Hepatocyte (in vitro differentiated cells): ENCODE data around the gene CHI3L2. TPM values are rescaled to one million over a fixed set of nuclear protein-coding genes. Genes with fewer than 3 reads are reported as not detected.

ENCODE experiments used
- DNase-seq: peaks from one replicate; pipeline ENCODE4 v3.0.0-alpha.2; 2016; ENCODE audit warnings: low spot score
- H2AFZ ChIP-seq: fragments of 200-600 bp; sonication (generic); 2 replicates; pipeline ENCODE4 v1.6.0; 2016; ENCODE audit warnings: antibody characterized with exemption, mild to moderate bottlenecking
- H3K27ac ChIP-seq: fragments of 200-600 bp; sonication (generic); 2 replicates; pipeline ENCODE4 v1.5.1; 2016; ENCODE audit warnings: mild to moderate bottlenecking
- H3K27me3 ChIP-seq: fragments of 200-600 bp; sonication (generic); 2 replicates; pipeline ENCODE4 v1.6.1; 2016
- H3K36me3 ChIP-seq: fragments of 200-600 bp; sonication (generic); replicated peaks from 2 replicates; pipeline ENCODE4 v1.5.1; 2016; ENCODE audit warnings: low read depth; ENCODE audit not compliant: insufficient read depth
- H3K4me1 ChIP-seq: fragments of 200-600 bp; sonication (generic); 2 replicates; pipeline ENCODE4 v1.5.1; 2016; ENCODE audit warnings: mild to moderate bottlenecking, moderate library complexity; ENCODE audit not compliant: insufficient read depth
- H3K4me2 ChIP-seq: fragments of 200-600 bp; sonication (generic); 2 replicates; pipeline ENCODE4 v1.6.0; 2016
- H3K4me3 ChIP-seq: fragments of 200-600 bp; sonication (generic); 2 replicates; pipeline ENCODE4 v1.5.1; 2016; ENCODE audit warnings: mild to moderate bottlenecking
- H3K79me2 ChIP-seq: fragments of 200-600 bp; sonication (generic); 2 replicates; pipeline ENCODE4 v1.6.0; 2017; ENCODE audit warnings: mild to moderate bottlenecking
- H3K9me2 ChIP-seq: fragments of 200-600 bp; sonication (generic); replicated peaks from 2 replicates; pipeline ENCODE4 v1.6.0; 2017; ENCODE audit warnings: mild to moderate bottlenecking; ENCODE audit not compliant: insufficient read depth
- H3K9me3 ChIP-seq: fragments of 200-600 bp; sonication (generic); 2 replicates; pipeline ENCODE4 v1.5.1; 2016; ENCODE audit warnings: low read depth, mild to moderate bottlenecking
- H4K20me1 ChIP-seq: fragments of 200-600 bp; sonication (generic); 2 replicates; pipeline ENCODE4 v1.6.0; 2016; ENCODE audit warnings: mild to moderate bottlenecking; ENCODE audit not compliant: insufficient read depth, poor library complexity, severe bottlenecking
- EZH2 ChIP-seq: fragments of 200-600 bp; sonication (generic); IDR thresholded peaks from 2 replicates; pipeline ENCODE4 v1.6.1; 2016; ENCODE audit warnings: antibody characterized with exemption, mild to moderate bottlenecking, borderline replicate concordance
- EZH2phosphoT487 ChIP-seq: fragments of 200-600 bp; sonication (generic); IDR thresholded peaks from one replicate; pipeline ENCODE4 v1.6.1; 2018; ENCODE audit warnings: antibody characterized with exemption, mild to moderate bottlenecking, low read depth, moderate library complexity; ENCODE audit not compliant: unreplicated experiment, severe bottlenecking
- WGBS: methylation state at CpG from one replicate; pipeline ENCODE4 v1.1.6; 2016; ENCODE audit warnings: low lambda C conversion rate; ENCODE audit errors: missing lambda C conversion rate; 5-methylcytosine and 5-hydroxymethylcytosine counted together
- polyA plus RNA-seq: library from polyadenylated mRNA; unstranded; fragments of >200 nt; fragmentation: Nextera tagmentation; extraction: Ambion mirVana; gene quantifications from 2 replicates; pipeline ENCODE4 v1.2.1, GENCODE V29; 2016
- total RNA-seq: library from RNA; depleted of rRNA; stranded (reverse); fragments of >200 nt; gene quantifications from 2 replicates; pipeline ENCODE4 v1.2.3, GENCODE V29; 2014
- TF ChIP-seq, protein P1 (sequence below): fragments of 200-600 bp; sonication (generic); IDR thresholded peaks from 2 replicates; pipeline ENCODE4 v1.5.1; 2016; ENCODE audit warnings: antibody characterized with exemption, mild to moderate bottlenecking; ENCODE audit not compliant: poor library complexity

CHI3L2 gene
- total and polyA plus RNA-seq, 2 experiments from 2014 or later = 0.24 to 5.7 TPM

GRCh38 chr1:111256988-111257658 lies 29.6 kb downstream of the CHI3L2 start:
- Histone ChIP-seq H3K27me3 (no peaks in the 10 kb centered on the region), H4K20me1 (no peaks in the 10 kb centered on the region), H3K36me3 (no peaks in the 10 kb centered on the region), H3K9me2 (no peaks in the 10 kb centered on the region), H3K4me3 (no peak overlapping the region), H3K27ac (no peak overlapping the region), H3K4me1 (no peaks in the 10 kb centered on the region), H3K4me2 (no peak overlapping the region), H2AFZ (no peak overlapping the region), H3K9me3 (no peaks in the 10 kb centered on the region), H3K79me2 (no peaks in the 10 kb centered on the region)
- 84% methylated on average over 8 of the region's 8 CpGs for WGBS
- no peak for TF ChIP-seq EZH2
- TF ChIP-seq, protein P1, sequence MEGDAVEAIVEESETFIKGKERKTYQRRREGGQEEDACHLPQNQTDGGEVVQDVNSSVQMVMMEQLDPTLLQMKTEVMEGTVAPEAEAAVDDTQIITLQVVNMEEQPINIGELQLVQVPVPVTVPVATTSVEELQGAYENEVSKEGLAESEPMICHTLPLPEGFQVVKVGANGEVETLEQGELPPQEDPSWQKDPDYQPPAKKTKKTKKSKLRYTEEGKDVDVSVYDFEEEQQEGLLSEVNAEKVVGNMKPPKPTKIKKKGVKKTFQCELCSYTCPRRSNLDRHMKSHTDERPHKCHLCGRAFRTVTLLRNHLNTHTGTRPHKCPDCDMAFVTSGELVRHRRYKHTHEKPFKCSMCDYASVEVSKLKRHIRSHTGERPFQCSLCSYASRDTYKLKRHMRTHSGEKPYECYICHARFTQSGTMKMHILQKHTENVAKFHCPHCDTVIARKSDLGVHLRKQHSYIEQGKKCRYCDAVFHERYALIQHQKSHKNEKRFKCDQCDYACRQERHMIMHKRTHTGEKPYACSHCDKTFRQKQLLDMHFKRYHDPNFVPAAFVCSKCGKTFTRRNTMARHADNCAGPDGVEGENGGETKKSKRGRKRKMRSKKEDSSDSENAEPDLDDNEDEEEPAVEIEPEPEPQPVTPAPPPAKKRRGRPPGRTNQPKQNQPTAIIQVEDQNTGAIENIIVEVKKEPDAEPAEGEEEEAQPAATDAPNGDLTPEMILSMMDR = no peak
- TF ChIP-seq EZH2phosphoT487 = no peak
- no peak for DNase-seq

GRCh38 chr1:111267801-111268508 lies 40.4 kb downstream of the CHI3L2 start:
- H3K9me2 ChIP-seq = no peaks in the 10 kb centered on the region
- no peaks in the 10 kb centered on the region for H3K27me3 ChIP-seq
- H3K4me3 ChIP-seq = no peak overlapping the region
- no peak overlapping the region for H2AFZ ChIP-seq
- no peak for TF ChIP-seq EZH2phosphoT487
- TF ChIP-seq, protein P1 = no peak
- no peak for TF ChIP-seq EZH2
- H3K9me3 ChIP-seq = no peaks in the 10 kb centered on the region
- H3K4me2 ChIP-seq = no peak overlapping the region
- no peaks in the 10 kb centered on the region for H3K36me3 ChIP-seq
- H3K4me1 ChIP-seq = no peaks in the 10 kb centered on the region
- H3K27ac ChIP-seq = no peak overlapping the region
- no peaks in the 10 kb centered on the region for H4K20me1 ChIP-seq
- no peak for DNase-seq
- 79% methylated on average over 4 of the region's 4 CpGs for WGBS
- no peaks in the 10 kb centered on the region for H3K79me2 ChIP-seq

DNA sequence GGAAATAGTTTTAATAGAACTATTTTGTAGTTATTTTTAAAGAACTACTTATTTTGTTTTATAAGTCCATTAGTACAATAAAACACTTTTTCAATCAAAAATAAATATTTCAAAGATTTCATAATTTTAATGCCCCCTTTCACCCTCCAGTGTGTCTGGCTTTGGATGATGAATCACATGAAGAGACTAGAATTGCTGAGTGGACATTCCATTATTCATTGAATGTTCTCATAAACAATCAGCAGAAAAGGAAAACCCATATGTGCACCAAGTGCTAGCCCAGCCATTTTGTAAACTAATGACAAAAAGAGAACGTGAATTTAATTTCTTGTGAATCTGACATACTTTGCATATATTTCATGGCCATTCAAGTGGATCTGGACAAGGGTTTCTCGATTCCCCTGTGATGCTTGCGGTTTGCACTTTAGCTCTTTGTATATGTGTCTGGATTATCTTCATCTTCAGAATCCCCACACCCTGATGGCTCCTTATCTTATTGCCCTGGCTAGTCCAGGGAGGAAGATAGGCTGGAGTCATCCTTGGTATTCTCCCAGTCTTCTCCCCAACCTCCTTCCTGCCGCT lies 42.4 kb downstream of the CHI3L2 start:
- no peak overlapping the region for H3K27ac ChIP-seq
- no peaks in the 10 kb centered on the region for H3K9me3 ChIP-seq
- no peaks in the 10 kb centered on the region for H3K4me1 ChIP-seq
- no peak overlapping the region for H3K4me2 ChIP-seq
- H3K4me3 ChIP-seq = no peak overlapping the region
- no peaks in the 10 kb centered on the region for H3K36me3 ChIP-seq
- no peaks in the 10 kb centered on the region for H3K27me3 ChIP-seq
- H2AFZ ChIP-seq = no peak overlapping the region
- TF ChIP-seq EZH2 = no peak
- WGBS = 97% methylated on average over 4 of the region's 4 CpGs
- H3K79me2 ChIP-seq = no peaks in the 10 kb centered on the region
- no peak for DNase-seq
- H4K20me1 ChIP-seq = no peaks in the 10 kb centered on the region
- no peaks in the 10 kb centered on the region for H3K9me2 ChIP-seq

DNA sequence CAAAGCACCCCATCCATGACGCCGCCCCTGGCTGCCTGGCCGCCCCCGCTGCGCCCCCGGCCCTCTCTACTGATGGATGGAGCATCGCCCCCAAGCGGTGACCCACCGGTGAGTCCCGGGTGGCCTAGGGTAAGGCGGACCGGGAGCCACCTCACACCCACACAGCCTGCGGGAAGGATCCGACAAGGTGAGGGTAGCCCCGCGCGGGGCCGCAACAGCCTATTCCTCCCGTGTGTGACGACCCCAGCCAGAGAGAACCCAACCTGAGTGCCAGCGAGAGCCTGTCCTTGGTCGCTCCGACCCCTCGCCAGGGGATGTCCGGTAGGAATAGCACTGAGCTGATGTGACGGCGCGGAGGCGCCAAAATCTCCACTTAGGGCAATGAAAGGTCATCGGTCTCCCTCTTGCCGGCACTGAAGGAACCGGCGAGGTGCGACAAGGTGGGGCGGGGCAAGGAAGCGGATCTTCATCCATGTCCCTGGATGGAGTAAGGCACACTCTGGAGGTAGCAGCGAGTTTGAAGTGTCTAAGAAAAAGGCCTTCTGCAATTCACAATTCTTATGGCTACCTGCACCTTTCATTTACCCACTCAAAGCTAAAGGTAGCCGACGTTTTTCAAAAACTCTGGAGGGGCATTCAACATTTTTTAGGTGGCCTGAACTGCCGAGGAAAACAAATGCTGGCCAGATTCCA lies 43.4 kb downstream of the CHI3L2 start:
- H3K4me1 ChIP-seq = no peaks in the 10 kb centered on the region
- no peaks in the 10 kb centered on the region for H3K36me3 ChIP-seq
- no peaks in the 10 kb centered on the region for H3K9me2 ChIP-seq
- H3K79me2 ChIP-seq = no peaks in the 10 kb centered on the region
- no peak overlapping the region for H3K27ac ChIP-seq
- H3K27me3 ChIP-seq = no peaks in the 10 kb centered on the region
- H3K4me3 ChIP-seq = no peak overlapping the region
- no peak overlapping the region for H3K4me2 ChIP-seq
- TF ChIP-seq, protein P1 = no peak
- TF ChIP-seq EZH2 (no peak), EZH2phosphoT487 (no peak)
- WGBS = 96% methylated on average over 40 of the region's 40 CpGs
- no peak overlapping the region for H2AFZ ChIP-seq
- no peak for DNase-seq
- no peaks in the 10 kb centered on the region for H4K20me1 ChIP-seq
- H3K9me3 ChIP-seq = no peaks in the 10 kb centered on the region
